Memory B cell (primary cell): ENCODE results near the gene ZNF337.
"Not testable (repeated sequence)": the region's sequence is repeated elsewhere in the genome, so short reads cannot be mapped to it uniquely, and the experiment has no call there.

Experiments used
- ATAC-seq: fragments of 150-1000 bp; cut with Tn5 transposase; 2 replicates; pipeline ENCODE4 v1.10.0; 2021; ENCODE audit warnings: low read depth, mild to moderate bottlenecking, moderate library complexity
- DNase-seq, 2 donors: peaks; one replicate each; pipeline ENCODE4 v3.0.0; 2022; ENCODE audit warnings: low spot score in 2 of 2
- H3K27ac Mint-ChIP-seq: one replicate; pipeline ENCODE4 v1.8.0; 2022; ENCODE audit warnings: mild to moderate bottlenecking, moderate library complexity, mixed read lengths
- H3K27me3 Mint-ChIP-seq: one replicate; pipeline ENCODE4 v1.8.0; 2022; ENCODE audit warnings: mixed read lengths
- H3K36me3 Mint-ChIP-seq: one replicate; pipeline ENCODE4 v1.8.0; 2022; ENCODE audit warnings: mild to moderate bottlenecking, mixed read lengths
- H3K4me1 Mint-ChIP-seq: one replicate; pipeline ENCODE4 v1.8.0; 2022; ENCODE audit warnings: mixed read lengths
- H3K4me3 Mint-ChIP-seq: one replicate; pipeline ENCODE4 v1.8.0; 2022; ENCODE audit warnings: mild to moderate bottlenecking, moderate library complexity, mixed read lengths
- H3K9me3 Mint-ChIP-seq: one replicate; pipeline ENCODE4 v1.8.0; 2022; ENCODE audit warnings: mixed read lengths

ZNF337 gene

DNA sequence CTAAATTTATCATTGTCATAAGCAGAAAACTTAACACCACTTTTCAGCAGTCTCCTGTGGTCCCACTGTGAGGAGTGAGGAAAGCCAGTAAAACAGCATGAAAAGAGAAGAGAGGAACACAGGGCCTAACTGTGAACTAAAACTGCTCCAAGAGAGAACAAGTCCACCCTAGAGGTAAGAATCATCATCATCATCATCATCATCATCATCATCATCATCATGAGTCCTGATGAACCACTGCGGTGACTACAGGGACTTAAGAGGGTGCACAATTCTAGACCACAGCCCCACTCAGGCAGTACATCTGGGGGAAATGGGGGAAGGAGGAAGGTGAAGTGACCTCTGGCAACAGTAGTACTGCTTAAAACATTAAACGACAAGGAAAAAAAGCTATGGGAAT, 13.6 kb downstream of the ZNF337 start:
- H3K4me1 Mint-ChIP-seq, result peaks cover 19% of the 10 kb centered on the region
- H3K9me3 Mint-ChIP-seq, result peaks cover 3% of the 10 kb centered on the region
- H3K27ac Mint-ChIP-seq, result peak overlapping the region; percentile 53
- no peaks in the 10 kb centered on the region for H3K27me3 Mint-ChIP-seq
- DNase-seq (no peak), ATAC-seq (no peak)
- no peak overlapping the region for H3K4me3 Mint-ChIP-seq
- peaks cover 40% of the 10 kb centered on the region for H3K36me3 Mint-ChIP-seq

DNA sequence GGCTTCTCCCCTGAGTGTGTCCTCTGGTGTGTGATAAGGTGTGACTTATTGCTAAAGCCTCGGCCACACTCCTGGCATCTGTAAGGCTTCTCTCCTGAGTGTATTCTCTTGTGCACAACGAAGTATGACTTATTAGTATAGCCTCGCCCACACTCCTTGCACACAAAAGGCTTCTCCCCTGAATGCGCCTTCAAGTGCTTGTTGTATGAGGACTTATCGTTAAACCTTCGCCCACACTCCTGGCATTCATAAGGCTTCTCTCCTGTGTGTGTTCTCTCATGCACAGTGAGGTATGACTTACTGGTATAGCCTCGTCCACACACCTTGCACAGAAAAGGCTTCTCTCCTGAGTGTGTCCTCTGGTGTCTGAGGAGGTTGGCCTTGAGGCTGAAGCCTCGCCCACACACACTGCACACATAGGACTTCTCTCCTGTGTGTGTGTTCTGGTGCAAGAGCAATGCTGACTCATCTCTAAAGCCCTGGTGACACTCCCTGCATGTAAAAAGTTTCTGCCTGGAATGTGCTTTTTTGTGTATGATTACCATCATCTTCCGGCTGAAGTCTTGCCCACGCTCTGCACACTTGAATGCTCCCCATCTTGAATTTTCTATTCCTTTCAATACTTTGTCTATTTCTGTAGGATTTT, 20.4 kb downstream of the ZNF337 start:
- H3K27me3 Mint-ChIP-seq, result no peaks in the 10 kb centered on the region
- H3K4me1 Mint-ChIP-seq, result peaks cover 7% of the 10 kb centered on the region
- no peak for DNase-seq
- no peaks in the 10 kb centered on the region for H3K9me3 Mint-ChIP-seq
- ATAC-seq, result no peak
- no peak overlapping the region for H3K27ac Mint-ChIP-seq
- H3K4me3 Mint-ChIP-seq, result no peak overlapping the region
- H3K36me3 Mint-ChIP-seq, result peaks cover 63% of the 10 kb centered on the region

DNA sequence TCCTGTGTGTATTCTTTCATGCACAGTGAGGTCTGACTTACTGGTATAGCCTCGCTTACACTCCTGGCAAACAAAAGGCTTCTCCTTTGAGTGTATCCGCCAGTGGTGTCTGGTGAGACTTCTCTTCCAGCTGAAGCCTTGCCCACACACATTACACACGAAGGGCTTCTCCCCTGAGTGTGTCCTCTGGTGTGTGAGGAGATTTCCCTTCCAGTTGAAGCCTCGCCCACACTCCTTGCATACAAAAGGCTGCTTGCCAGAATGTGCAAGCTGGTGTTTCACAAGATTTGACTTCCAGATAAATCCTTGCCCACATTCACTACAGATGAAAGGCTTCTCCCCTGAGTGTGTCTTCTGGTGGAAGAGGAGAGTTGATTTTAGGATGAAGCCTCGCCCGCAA, 21.5 kb downstream of the ZNF337 start:
- DNase-seq (no peak), ATAC-seq (no peak)
- Mint-ChIP-seq H3K4me3 (no peak overlapping the region), H3K27me3 (no peaks in the 10 kb centered on the region), H3K4me1 (peaks cover 9% of the 10 kb centered on the region), H3K36me3 (peaks cover 61% of the 10 kb centered on the region), H3K9me3 (no peaks in the 10 kb centered on the region), H3K27ac (no peak overlapping the region)

DNA sequence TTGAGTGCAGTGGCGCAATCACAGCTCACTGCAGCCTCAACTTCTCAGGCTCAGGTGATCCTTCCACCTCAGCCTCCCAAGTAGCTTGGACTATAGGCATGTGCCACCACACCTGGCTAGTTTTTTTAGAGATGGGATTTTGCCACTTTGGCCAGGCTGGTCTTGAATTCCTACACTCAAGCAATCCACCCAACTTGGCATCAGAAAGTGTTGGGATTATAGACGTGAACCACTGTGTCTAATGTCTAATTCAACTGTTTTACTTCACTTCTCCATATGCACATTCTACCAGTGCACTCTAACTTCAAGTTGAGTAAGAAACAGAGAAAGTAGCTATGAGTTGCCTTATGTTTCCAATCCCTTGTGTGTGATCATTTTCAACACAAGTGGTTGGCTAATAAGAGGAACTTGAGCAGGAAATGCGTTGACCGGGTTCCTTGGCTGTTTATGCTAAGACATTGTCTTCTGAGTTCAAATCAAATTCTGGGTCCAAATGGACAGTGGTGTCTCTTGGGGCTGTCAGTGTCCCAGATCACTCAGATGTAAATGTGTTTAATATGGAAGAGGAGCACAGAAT, 23.9 kb downstream of the ZNF337 start:
- H3K9me3 Mint-ChIP-seq, result no peaks in the 10 kb centered on the region
- DNase-seq (no peak), ATAC-seq (no peak)
- no peaks in the 10 kb centered on the region for H3K27me3 Mint-ChIP-seq
- H3K4me3 Mint-ChIP-seq, result no peak overlapping the region
- peaks cover 44% of the 10 kb centered on the region for H3K36me3 Mint-ChIP-seq
- H3K4me1 Mint-ChIP-seq, result peaks cover 5% of the 10 kb centered on the region
- peak overlapping the region; percentile 36 for H3K27ac Mint-ChIP-seq

DNA sequence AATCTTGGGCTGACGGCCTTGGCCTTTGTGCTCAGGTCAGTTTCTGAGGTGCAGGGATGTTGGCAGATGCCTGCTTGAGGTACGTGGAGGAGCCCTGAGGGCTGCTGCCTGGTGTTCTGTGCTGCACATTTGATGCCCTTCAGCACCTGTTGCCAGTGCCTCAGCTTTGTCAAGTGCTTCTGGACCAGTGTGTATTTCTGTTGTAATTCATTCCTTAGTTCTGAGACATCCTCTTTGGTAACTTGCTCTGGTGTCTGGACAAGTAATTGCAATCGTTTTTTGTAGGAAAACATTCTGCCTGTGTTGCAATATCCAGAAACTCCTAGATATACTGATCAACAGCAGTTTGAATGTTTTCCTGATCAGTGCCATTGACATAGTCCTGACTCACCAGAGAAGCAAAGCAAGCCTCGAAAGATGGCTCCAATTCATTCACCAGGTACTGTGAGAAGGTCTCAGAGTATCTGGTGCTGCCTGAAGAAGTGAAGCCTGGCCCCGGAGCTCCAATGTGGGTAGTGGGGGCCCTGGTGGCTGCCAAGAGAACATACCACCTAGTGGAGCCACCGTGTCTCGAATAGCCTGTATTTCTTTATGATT, 26.7 kb downstream of the ZNF337 start:
- Mint-ChIP-seq H3K36me3 (peaks cover 21% of the 10 kb centered on the region), H3K4me1 (peaks cover 8% of the 10 kb centered on the region), H3K27me3 (no peaks in the 10 kb centered on the region), H3K9me3 (no peaks in the 10 kb centered on the region), H3K27ac (no peak overlapping the region), H3K4me3 (no peak overlapping the region)
- ATAC-seq, result no peak
- DNase-seq, result no peak

DNA sequence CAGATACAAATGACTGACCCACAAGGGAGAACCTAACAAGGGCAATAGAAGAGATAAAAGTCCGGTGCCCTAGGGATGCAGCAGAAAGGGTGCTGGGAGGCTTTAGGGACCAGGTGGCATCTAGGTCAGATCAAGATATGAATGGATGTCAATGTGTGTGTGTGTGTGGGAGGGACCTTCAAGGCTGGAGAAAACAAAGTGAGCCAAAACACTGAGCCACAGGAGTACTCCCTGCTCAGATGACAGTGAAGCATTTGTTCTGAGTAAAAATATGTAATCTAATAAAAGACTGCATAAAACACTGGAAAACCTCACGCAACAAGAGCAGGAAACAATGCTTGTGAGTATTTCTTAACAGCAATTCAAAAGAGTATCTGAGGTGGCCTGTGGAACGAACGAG, 28.2 kb downstream of the ZNF337 start:
- Mint-ChIP-seq H3K27ac (no peak overlapping the region), H3K9me3 (peaks cover 2% of the 10 kb centered on the region), H3K4me3 (no peak overlapping the region), H3K36me3 (peaks cover 11% of the 10 kb centered on the region), H3K4me1 (peaks cover 8% of the 10 kb centered on the region), H3K27me3 (no peaks in the 10 kb centered on the region)
- DNase-seq, result no peak
- ATAC-seq, result no peak

DNA sequence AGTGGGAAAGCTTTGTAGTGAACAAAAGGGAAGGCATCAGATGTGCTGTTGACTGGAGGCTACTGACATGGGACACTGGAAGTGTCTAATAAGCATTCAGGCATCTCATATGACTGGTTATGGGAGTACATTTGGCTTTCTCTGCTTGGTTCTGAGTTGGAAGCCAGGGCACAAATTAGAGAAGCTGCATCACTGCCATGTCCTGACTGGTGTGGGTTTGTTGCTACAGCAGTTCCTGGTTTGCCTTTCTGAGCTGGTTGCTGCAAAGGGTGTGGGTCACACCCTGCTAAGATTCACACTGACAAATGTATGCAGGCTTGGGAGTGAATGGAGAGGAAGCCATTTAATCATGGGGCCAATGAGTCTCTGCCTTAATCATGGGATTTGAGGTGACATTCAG, 36.7 kb downstream of the ZNF337 start:
- DNase-seq, result no peak
- H3K4me3 Mint-ChIP-seq, result no peak overlapping the region
- ATAC-seq, result no peak
- H3K36me3 Mint-ChIP-seq, result peaks cover 29% of the 10 kb centered on the region
- H3K27me3 Mint-ChIP-seq, result no peaks in the 10 kb centered on the region
- no peak overlapping the region for H3K27ac Mint-ChIP-seq
- H3K4me1 Mint-ChIP-seq, result no peaks in the 10 kb centered on the region
- peaks cover 2% of the 10 kb centered on the region for H3K9me3 Mint-ChIP-seq

DNA sequence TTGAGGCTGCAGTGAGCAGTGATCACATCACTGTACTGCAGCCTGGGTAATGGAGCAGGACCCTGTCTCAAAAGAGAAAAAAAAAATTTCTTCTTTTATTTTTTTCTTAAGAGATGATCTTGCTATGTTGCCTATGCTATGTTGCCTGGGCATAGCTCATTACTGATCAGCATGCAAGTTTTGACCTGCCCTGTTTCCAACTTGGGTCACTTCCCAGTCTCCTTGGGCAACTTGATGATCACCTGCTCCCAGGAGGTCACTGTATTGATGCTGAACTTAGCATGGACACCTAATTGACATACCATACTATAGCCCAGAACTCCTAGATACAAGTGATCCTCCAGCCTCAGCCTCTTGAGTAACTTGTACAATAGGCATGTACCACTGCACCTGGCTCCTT, 42.2 kb downstream of the ZNF337 start:
- Mint-ChIP-seq H3K9me3 (no peaks in the 10 kb centered on the region), H3K4me3 (no peak overlapping the region), H3K27ac (no peak overlapping the region), H3K27me3 (no peaks in the 10 kb centered on the region), H3K36me3 (peaks cover 33% of the 10 kb centered on the region), H3K4me1 (no peaks in the 10 kb centered on the region)
- DNase-seq (no peak), ATAC-seq (no peak)

DNA sequence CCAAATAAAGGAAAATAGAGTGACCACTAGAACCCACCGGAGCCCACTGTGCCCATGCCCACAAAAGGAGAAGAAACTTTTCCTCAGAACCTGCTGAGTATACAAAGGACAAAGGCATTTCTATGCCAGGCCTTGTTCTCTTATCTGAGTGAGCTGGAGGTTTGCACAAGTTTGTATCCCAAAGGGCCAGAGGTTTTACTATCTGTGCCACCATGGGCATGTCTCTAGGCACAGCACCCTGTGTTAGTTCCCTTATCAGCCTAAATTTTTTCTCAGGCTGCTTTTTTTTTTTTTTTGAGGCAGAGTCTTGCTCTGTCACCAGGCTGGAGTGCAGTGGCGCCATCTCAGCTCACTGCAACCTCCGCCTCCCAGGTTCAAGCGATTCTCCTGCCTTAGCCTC, 43.8 kb downstream of the ZNF337 start:
- H3K36me3 Mint-ChIP-seq, result peaks cover 33% of the 10 kb centered on the region
- H3K4me3 Mint-ChIP-seq, H3K27ac Mint-ChIP-seq, H3K4me1 Mint-ChIP-seq, DNase-seq, ATAC-seq, H3K27me3 Mint-ChIP-seq, H3K9me3 Mint-ChIP-seq: not testable (repeated sequence)

DNA sequence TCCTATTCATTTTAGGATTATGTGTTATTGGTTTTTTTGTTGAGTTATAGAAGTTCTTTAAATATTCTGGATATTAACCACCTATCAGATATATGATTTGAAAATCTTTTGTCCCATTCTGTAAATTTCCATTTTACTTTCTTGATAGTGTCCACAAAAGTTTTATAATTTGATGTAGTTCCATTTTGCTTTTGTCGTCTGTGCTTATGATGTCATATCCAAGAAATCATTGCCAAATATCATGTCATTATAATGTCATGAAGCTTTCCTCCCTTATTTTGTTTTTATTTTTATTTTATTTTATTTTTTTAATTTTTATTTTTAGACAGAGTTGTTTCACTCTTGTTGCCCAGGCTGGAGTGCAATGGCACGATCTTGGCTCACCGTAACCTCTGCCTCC, 51.8 kb downstream of the ZNF337 start:
- no peaks in the 10 kb centered on the region for H3K27me3 Mint-ChIP-seq
- peaks cover 25% of the 10 kb centered on the region for H3K36me3 Mint-ChIP-seq
- no peaks in the 10 kb centered on the region for H3K9me3 Mint-ChIP-seq
- H3K4me1 Mint-ChIP-seq, result peaks cover 5% of the 10 kb centered on the region
- H3K4me3 Mint-ChIP-seq, result no peak overlapping the region
- no peak for DNase-seq
- ATAC-seq, result no peak
- H3K27ac Mint-ChIP-seq, result no peak overlapping the region

DNA sequence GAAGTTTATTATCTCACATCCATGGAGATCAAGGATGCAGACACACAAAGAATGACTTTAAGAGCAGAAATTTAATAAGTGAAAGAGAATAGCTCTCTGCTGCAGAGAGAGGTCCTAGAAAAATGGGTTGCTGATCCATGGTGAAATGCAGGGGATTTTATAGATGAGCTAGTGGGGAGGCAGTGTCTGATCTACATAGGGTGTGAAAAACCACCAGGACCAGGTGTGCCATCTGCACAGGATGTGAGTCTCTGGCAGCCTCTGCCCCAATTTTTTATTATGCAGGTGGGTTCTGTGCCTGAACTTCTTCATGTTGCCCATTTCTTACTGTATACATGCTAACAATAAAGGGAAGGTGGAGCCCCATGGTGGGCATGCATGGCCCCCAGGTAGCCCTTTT, 52.9 kb downstream of the ZNF337 start:
- H3K27me3 Mint-ChIP-seq, result no peaks in the 10 kb centered on the region
- no peak for DNase-seq
- peaks cover 5% of the 10 kb centered on the region for H3K4me1 Mint-ChIP-seq
- peaks cover 26% of the 10 kb centered on the region for H3K36me3 Mint-ChIP-seq
- ATAC-seq, result no peak
- H3K27ac Mint-ChIP-seq, result no peak overlapping the region
- no peaks in the 10 kb centered on the region for H3K9me3 Mint-ChIP-seq
- no peak overlapping the region for H3K4me3 Mint-ChIP-seq

DNA sequence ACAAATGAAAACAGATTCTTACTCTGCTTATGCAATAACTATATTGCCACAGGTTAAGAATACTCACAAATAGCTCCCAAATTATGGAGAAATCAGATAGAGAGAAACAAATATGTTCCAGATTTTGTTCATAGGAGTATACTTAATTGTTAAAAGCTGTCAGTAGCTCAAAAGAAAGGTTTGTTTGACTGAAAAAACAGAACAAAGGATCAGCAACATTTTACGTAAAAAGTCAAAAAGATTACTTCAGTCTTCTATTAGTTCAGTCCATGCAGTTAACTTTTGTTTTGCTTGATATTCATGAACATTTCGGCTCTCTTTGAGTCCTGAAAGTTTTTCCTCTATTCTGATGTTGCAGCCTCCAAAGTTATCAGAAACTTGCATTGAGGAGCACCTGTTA, 59.4 kb downstream of the ZNF337 start:
- Mint-ChIP-seq H3K4me3 (no peak overlapping the region), H3K4me1 (peaks cover 3% of the 10 kb centered on the region), H3K27me3 (no peaks in the 10 kb centered on the region), H3K36me3 (peaks cover 35% of the 10 kb centered on the region), H3K27ac (no peak overlapping the region), H3K9me3 (peaks cover 4% of the 10 kb centered on the region)
- DNase-seq, result no peak
- no peak for ATAC-seq

DNA sequence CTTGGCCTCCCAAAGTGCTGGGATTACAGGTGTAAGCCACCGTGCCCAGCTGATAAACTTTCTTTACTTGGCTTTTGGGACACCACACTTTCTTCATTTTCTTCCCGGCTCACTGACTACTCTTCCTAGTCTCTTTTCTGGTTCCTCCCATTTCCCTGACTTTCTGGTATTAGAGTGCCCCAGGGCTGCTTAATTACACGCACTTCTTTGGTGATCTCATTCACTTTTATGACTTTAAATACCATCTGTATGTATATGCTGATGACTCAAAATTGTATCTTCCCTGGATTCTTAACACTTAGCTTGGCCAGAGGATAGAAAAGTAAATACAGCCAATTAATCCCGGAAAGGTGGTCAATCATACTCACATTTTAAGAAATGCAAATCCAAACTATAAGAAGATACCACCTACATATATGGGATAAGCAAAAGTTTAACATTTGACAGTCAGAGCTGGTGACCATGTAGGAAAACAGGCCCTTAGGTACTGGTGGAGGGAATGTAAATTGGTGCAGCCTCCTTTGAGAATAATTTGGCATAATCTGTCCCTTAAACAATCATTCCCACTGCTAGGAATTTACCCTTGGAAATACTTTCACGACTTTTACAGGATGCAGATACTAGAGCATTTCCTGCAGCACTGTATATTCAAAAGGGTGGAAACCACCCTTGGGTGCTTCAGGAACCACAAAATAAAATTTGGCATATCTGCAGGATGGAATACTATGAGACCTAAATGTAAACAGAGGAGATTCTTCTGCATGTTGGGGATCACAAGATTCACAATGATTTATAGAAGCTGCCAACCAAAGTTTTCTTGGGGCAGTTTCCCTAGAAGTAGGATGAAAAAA, 63.5 kb downstream of the ZNF337 start:
- Mint-ChIP-seq H3K27ac (no peak overlapping the region), H3K4me3 (no peak overlapping the region), H3K4me1 (peaks cover 3% of the 10 kb centered on the region), H3K36me3 (peaks cover 24% of the 10 kb centered on the region), H3K27me3 (no peaks in the 10 kb centered on the region), H3K9me3 (peaks cover 4% of the 10 kb centered on the region)
- ATAC-seq, result no peak
- no peak for DNase-seq

DNA sequence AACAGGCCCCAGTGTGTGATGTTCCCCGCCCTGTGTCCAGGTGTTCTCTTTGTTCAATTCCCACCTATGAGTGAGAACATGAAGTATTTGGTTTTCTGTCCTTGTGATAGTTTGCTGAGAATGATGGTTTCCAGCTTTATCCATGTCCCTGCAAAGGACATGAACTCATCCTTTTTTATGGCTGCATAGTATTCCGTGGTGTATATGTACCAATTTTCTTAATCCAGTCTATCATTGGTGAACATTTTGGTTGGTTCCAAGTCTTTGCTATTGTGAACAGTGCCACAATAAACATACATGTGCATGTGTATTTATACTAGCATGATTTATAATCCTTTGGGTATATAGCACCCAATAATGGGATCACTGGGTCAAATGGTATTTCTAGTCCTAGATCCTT, 66.0 kb downstream of the ZNF337 start:
- ATAC-seq, DNase-seq, H3K27ac Mint-ChIP-seq, H3K9me3 Mint-ChIP-seq, H3K27me3 Mint-ChIP-seq, H3K4me3 Mint-ChIP-seq, H3K4me1 Mint-ChIP-seq: not testable (repeated sequence)
- peaks cover 12% of the 10 kb centered on the region for H3K36me3 Mint-ChIP-seq
